Posterior vena cava (tissue), 2 donors: Measurements from ENCODE around the gene CDC42BPG. TPM values are rescaled to one million over a fixed set of nuclear protein-coding genes. Genes with fewer than 3 reads are reported as not detected.
A peak's percentile ranks its signal among the peaks of the same experiment; 100 is the strongest.

Experiments used
- DNase-seq: peaks from one replicate; pipeline ENCODE4 v3.0.0-alpha.2; 2020; ENCODE audit warnings: low spot score
- intact Hi-C, 2 donors: fragments of 100-400 bp; cut with DNase I; formaldehyde crosslinking; loops; one replicate each; pipeline versions ENCODE4 v1.14.1 to v1.14.2; 2022 to 2023
- total RNA-seq, 2 donors: library from RNA; stranded (reverse); fragmentation: NEBNext Ultra II Directional; extraction: Animal tissue kit (Norgen Biotek cat#: 25700); gene quantifications; one replicate each; pipeline ENCODE4 v1.2.1, GENCODE V29; 2021
- donor health status: DM: yes; HTN: yes; CAD: no.
- donor health status: DM: yes; HTN: yes; CAD: no.

CDC42BPG gene
- total RNA-seq, 2 donors from 2014 or later, result 0.37 to 0.38 TPM

- intact Hi-C loops, result no loop called here
- peak; percentile 4 for DNase-seq
These were observed 59.5 kb downstream of the CDC42BPG start for GRCh38 chr11:64784813-64785581.

- intact Hi-C loops, result no loop called here
- peak; percentile 99 for DNase-seq
These were observed 65.8 kb downstream of the CDC42BPG start, which contains the start of gene SF1 for GRCh38 chr11:64778473-64779298. TSS of gene SF1 (minus strand) at chr11:64778542. CDS start at chr11:64778392, 150 bp downstream.

GRCh38 chr11:64778223-64778472, 66.3 kb downstream of the CDC42BPG start:
- intact Hi-C loops, result no loop called here
- no peak for DNase-seq

- intact Hi-C loops, result no loop called here
- DNase-seq, result peak; percentile 95
These were observed 66.8 kb downstream of the CDC42BPG start for GRCh38 chr11:64777449-64778222.

- no peak for DNase-seq
- intact Hi-C loops, result no loop called here
These were observed 67.6 kb downstream of the CDC42BPG start for GRCh38 chr11:64776875-64777274.

GRCh38 chr11:64776425-64776824, 68.0 kb downstream of the CDC42BPG start:
- intact Hi-C loops, result no loop called here
- no peak for DNase-seq

- intact Hi-C loops, result no loop called here
- no peak for DNase-seq
These were observed 70.3 kb downstream of the CDC42BPG start for GRCh38 chr11:64774144-64774543.

Other genes with a start within 250 kb of the CDC42BPG start
- 1 to 10 TPM; 7.9 to 8.8 TPM for gene NRXN2, start 121.5 kb downstream of the CDC42BPG start, total RNA-seq
- gene RASGRP2, start 100.5 kb downstream of the CDC42BPG start, total RNA-seq, result 10 to 100 TPM; 41.3 to 49.6 TPM
- 10 to 100 TPM; 19.3 to 43.2 TPM for gene PYGM, start 84.7 kb downstream of the CDC42BPG start, total RNA-seq
- 100 to 1,000 TPM; 181 to 189 TPM for gene SF1, start 66.1 kb downstream of the CDC42BPG start, total RNA-seq
- gene MAP4K2, start 41.4 kb downstream of the CDC42BPG start, total RNA-seq, result 10 to 100 TPM; 13.2 to 14.7 TPM
- gene MEN1, start 34.1 kb downstream of the CDC42BPG start, total RNA-seq, result 1 to 10 TPM; 9.2 to 9.4 TPM
- 100 to 1,000 TPM; 135 to 164 TPM for gene EHD1, start 34.0 kb upstream of the CDC42BPG start, total RNA-seq
- 10 to 100 TPM; 12.3 to 14.9 TPM for gene ATG2A, start 72.6 kb upstream of the CDC42BPG start, total RNA-seq
- gene PPP2R5B, start 80.0 kb upstream of the CDC42BPG start, total RNA-seq, result 10 to 100 TPM; 17.5 to 30.7 TPM
- not detected for gene GPHA2, start 91.2 kb upstream of the CDC42BPG start, total RNA-seq
- gene MAJIN, start 127.5 kb upstream of the CDC42BPG start, total RNA-seq, result not detected
- gene BATF2, start 152.3 kb upstream of the CDC42BPG start, total RNA-seq, result 1 to 10 TPM; 1.7 to 1.8 TPM
- 10 to 100 TPM; 81.9 to 88.2 TPM for gene ARL2, start 169.5 kb upstream of the CDC42BPG start, total RNA-seq
- gene SNX15, start 182.8 kb upstream of the CDC42BPG start, total RNA-seq, result 10 to 100 TPM; 17.4 to 21.1 TPM
- gene SAC3D1, start 196.6 kb upstream of the CDC42BPG start, total RNA-seq, result 1 to 10 TPM; 5.5 to 5.8 TPM
- gene NAALADL1, start 213.9 kb upstream of the CDC42BPG start, total RNA-seq, result 10 to 100 TPM; 15.4 to 18.6 TPM
- 1 to 10 TPM in 1 of 2 donors, under 1 TPM in 1; 0.67 to 1.6 TPM for gene CDCA5, start 239.4 kb upstream of the CDC42BPG start, total RNA-seq
- gene ZFPL1, start 239.6 kb upstream of the CDC42BPG start, total RNA-seq, result 10 to 100 TPM; 26.9 to 27.6 TPM